Testis (tissue), 3 donors: ENCODE measurements around the gene OR52J3. TPM values are rescaled to one million over a fixed set of nuclear protein-coding genes. Genes with fewer than 3 reads are reported as not detected.

Experiments
- DNase-seq: peaks from one replicate; pipeline ENCODE4 v3.0.0-alpha.2; 2019
- H3K27ac ChIP-seq, 2 donors: fragments of 200-600 bp; sonication (generic); one replicate each; pipeline ENCODE4 v1.5.1; 2019
- H3K27me3 ChIP-seq: fragments of 200-600 bp; sonication (generic); one replicate; pipeline ENCODE4 v1.5.1; 2019
- H3K36me3 ChIP-seq: fragments of 200-600 bp; sonication (generic); one replicate; pipeline ENCODE4 v1.5.1; 2017; ENCODE audit warnings: low read depth; ENCODE audit errors: missing control alignments
- H3K4me1 ChIP-seq: fragments of 200-600 bp; sonication (generic); one replicate; pipeline ENCODE4 v1.5.1; 2019
- H3K4me3 ChIP-seq, 2 donors: fragments of 200-600 bp; sonication (generic); one replicate each; pipeline ENCODE4 v1.5.1; 2017 to 2019
- H3K9me3 ChIP-seq: fragments of 200-600 bp; sonication (generic); one replicate; pipeline ENCODE4 v1.5.1; 2017
- POLR2A ChIP-seq: fragments of 450-650 bp; IDR thresholded peaks from one replicate; pipeline ENCODE4 v1.6.1; 2017; ENCODE audit warnings: antibody characterized with exemption, mild to moderate bottlenecking, moderate library complexity
- WGBS, 2 donors: methylation state at CpG; one replicate each; pipeline ENCODE4 v1.1.5; 2018; 5-methylcytosine and 5-hydroxymethylcytosine counted together
- intact Hi-C: fragments of 100-400 bp; cut with DNase I; formaldehyde crosslinking; loops from one replicate; pipeline ENCODE4 v1.15.1; 2023; ENCODE audit warnings: low total_unique reads
- polyA plus RNA-seq: library from polyadenylated mRNA; stranded (reverse); fragments of 350-450 nt; fragmentation: Illumina TruSeq; extraction: RNeasy Lipid Tissue Mini Kit (QIAGEN cat#74804); gene quantifications from one replicate; pipeline ENCODE4 v1.2.3, GENCODE V29; 2014; ENCODE audit warnings: low read depth, low replicate concordance; ENCODE audit not compliant: insufficient read depth
- total RNA-seq, 2 donors: library from RNA; depleted of rRNA; stranded (reverse); fragments of >200 nt; gene quantifications; one replicate each; pipeline ENCODE4 v1.2.3, GENCODE V29; 2016
- TF ChIP-seq, protein P1 (sequence below), 3 experiments: fragments of 450-650 bp in 2 of 3; fragments of 200-600 bp in 1 of 3; sonication (generic) in 1 of 3; IDR thresholded peaks; one replicate each; pipeline ENCODE4 v1.5.1; 2016 to 2019; ENCODE audit warnings: antibody characterized with exemption in 3 of 3, mild to moderate bottlenecking in 2 of 3, moderate library complexity in 1 of 3

OR52J3 gene
- total and polyA plus RNA-seq, 3 donors from 2014 or later: not detected

DNA sequence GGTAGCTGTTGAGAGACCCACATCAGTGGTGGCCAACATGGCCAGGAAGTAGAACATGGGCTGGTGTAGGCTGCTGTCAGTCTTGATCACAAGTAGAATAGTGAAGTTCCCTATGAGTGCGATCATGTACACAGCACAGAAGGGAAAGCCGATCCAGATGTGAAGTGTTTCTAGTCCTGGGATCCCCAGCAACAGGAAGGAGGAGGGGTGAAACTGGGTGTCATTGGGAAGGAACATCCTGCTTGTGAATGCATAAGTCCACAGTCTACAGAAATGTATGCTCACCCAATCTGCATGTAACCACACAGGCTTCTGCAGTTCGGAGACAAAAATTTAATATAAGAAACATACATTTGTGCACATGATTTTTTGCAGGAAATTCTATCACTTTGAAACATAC lies 13.1 kb downstream of the OR52J3 start, which contains the start of gene OR52E2:
OR52E2 (minus strand) TSS at position 237 of the 400 bp plus-strand sequence; CDS start at position 237, 0 bp downstream.
- intact Hi-C loops: no loop called here
- no peak within 1 kb of the TSS for H3K27ac ChIP-seq
- no peaks in the 10 kb centered on the region for H3K27me3 ChIP-seq
- WGBS, 2 donors: 78 to 92% methylated on average over 3 of the region's 3 CpGs
- no peak for DNase-seq
- no peak for TF ChIP-seq POLR2A
- TF ChIP-seq, protein P1, sequence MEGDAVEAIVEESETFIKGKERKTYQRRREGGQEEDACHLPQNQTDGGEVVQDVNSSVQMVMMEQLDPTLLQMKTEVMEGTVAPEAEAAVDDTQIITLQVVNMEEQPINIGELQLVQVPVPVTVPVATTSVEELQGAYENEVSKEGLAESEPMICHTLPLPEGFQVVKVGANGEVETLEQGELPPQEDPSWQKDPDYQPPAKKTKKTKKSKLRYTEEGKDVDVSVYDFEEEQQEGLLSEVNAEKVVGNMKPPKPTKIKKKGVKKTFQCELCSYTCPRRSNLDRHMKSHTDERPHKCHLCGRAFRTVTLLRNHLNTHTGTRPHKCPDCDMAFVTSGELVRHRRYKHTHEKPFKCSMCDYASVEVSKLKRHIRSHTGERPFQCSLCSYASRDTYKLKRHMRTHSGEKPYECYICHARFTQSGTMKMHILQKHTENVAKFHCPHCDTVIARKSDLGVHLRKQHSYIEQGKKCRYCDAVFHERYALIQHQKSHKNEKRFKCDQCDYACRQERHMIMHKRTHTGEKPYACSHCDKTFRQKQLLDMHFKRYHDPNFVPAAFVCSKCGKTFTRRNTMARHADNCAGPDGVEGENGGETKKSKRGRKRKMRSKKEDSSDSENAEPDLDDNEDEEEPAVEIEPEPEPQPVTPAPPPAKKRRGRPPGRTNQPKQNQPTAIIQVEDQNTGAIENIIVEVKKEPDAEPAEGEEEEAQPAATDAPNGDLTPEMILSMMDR (IDR thresholded peaks at IDR 0.05): no peak
- no peaks in the 10 kb centered on the region for H3K9me3 ChIP-seq
- no peaks in the 10 kb centered on the region for H3K4me1 ChIP-seq
- H3K36me3 ChIP-seq: no peaks in the 10 kb centered on the region
- no peak within 1 kb of the TSS for H3K4me3 ChIP-seq

DNA sequence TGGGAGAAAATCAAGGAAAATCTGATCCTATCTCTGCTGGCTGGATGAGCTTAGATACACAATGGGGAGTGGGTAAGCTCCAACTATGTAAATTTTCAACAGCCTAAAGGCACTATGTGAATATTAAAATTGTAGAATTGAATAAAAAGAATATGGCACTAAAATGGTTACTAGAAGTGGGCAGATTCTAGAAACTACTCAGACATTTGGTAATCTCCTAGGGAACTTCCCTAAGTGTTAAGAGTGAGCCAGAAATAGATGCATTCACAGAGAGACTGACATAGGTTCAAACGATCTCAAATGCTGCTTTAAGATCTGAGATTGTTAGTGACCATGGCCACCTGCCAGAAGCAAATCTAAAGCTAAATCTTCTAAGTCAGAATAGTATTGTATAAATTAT lies 18.7 kb downstream of the OR52J3 start:
- no peaks in the 10 kb centered on the region for H3K9me3 ChIP-seq
- 38 to 39% methylated on average over 1 of the region's 1 CpG for WGBS, 2 donors
- H3K4me3 ChIP-seq: no peak overlapping the region
- no peak overlapping the region for H3K27ac ChIP-seq
- intact Hi-C loops: no loop called here
- H3K4me1 ChIP-seq: no peaks in the 10 kb centered on the region
- no peaks in the 10 kb centered on the region for H3K36me3 ChIP-seq
- TF ChIP-seq, protein P1 (IDR thresholded peaks at IDR 0.05): no peak
- no peak for TF ChIP-seq POLR2A
- H3K27me3 ChIP-seq: no peaks in the 10 kb centered on the region
- DNase-seq: no peak

DNA sequence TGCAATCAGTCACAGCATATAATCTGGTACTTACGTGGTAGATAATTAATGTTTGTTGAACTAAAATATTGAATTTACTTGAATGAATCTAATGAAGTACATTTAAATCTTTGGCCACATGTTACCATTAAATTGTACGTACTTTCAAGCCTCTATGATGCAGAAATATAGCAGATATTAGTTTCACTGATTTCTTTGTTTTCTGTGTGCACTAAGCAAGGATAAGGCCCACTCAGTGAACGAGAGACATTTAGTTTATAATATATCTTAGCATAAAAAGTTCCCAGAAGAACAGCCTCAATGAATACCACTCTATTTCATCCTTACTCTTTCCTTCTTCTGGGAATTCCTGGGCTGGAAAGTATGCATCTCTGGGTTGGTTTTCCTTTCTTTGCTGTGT lies 22.9 kb downstream of the OR52J3 start, which contains the start of gene OR52E1:
OR52E1 (plus strand) TSS at position 301 of the 400 bp plus-strand sequence.
- no peaks in the 10 kb centered on the region for H3K9me3 ChIP-seq
- H3K27me3 ChIP-seq: no peaks in the 10 kb centered on the region
- DNase-seq: no peak
- intact Hi-C loops: no loop called here
- no peaks in the 10 kb centered on the region for H3K36me3 ChIP-seq
- TF ChIP-seq, protein P1 (IDR thresholded peaks at IDR 0.05): no peak
- TF ChIP-seq POLR2A: no peak
- no peaks in the 10 kb centered on the region for H3K4me1 ChIP-seq
- no peak within 1 kb of the TSS for H3K4me3 ChIP-seq
- WGBS, 2 donors: 77 to 79% methylated on average over 3 of the region's 3 CpGs
- H3K27ac ChIP-seq: no peak within 1 kb of the TSS

DNA sequence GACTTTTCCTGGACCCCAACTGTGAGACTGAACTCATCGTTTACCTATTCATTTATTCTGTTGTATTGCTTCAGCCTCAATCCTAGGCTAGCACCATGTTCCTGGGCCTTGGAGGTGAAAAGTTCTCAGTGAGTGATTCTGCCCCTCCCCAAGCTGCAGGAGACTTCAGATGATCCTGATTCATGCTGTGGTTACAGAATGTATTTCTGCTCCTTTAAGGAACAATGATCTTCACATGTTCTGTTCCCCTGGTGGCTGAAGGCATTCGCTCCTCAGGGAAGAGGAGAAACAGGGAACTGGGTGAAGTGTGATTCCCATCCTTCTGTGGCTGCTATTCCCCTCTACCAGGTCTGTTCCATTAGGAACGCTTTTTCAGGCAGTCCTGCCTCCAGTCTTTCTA lies 25.5 kb downstream of the OR52J3 start:
- intact Hi-C loops: no loop called here
- WGBS, 2 donors: 72 to 78% methylated on average over 3 of the region's 3 CpGs
- TF ChIP-seq POLR2A: no peak
- TF ChIP-seq, protein P1 (IDR thresholded peaks at IDR 0.05): no peak
- Histone ChIP-seq H3K9me3 (no peaks in the 10 kb centered on the region), H3K4me1 (no peaks in the 10 kb centered on the region), H3K36me3 (no peaks in the 10 kb centered on the region), H3K27me3 (no peaks in the 10 kb centered on the region), H3K27ac (no peak overlapping the region), H3K4me3 (no peak overlapping the region)
- DNase-seq: no peak

DNA sequence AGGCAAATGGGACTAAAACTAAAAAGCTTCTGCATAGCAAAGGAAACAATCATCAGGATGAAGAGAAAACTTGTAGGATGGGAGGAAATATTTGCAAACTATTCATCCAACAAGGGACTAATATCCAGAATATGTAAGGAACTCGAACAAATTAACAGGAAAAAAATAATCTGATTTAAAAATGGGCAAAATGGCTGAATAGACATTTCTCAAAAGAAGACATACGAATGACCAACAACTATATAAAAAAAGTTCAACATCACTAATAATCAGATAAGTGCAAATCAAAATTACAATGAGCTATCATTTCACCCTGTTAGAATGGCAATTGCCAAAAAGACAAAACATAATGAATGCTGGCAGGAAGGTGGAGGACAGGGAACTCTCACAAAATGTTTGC lies 35.1 kb downstream of the OR52J3 start:
- Histone ChIP-seq H3K9me3 (no peaks in the 10 kb centered on the region), H3K4me1 (no peaks in the 10 kb centered on the region), H3K36me3 (no peaks in the 10 kb centered on the region), H3K27me3 (no peaks in the 10 kb centered on the region), H3K4me3 (no peak overlapping the region), H3K27ac (no peak overlapping the region)
- no peak for DNase-seq
- WGBS, 2 donors: 87 to 88% methylated on average over 2 of the region's 2 CpGs
- intact Hi-C loops: no loop called here
- TF ChIP-seq, protein P1 (IDR thresholded peaks at IDR 0.05): no peak
- no peak for TF ChIP-seq POLR2A
